GM23338 (cell line): ENCODE data around the gene BORCS8. TPM values are rescaled to one million over a fixed set of nuclear protein-coding genes. Genes with fewer than 3 reads are reported as not detected.

Source experiments
- ATAC-seq: fragments of 200-7000 bp; cut with Tn5 transposase; 3 replicates; pipeline ENCODE4 v1.9.1; 2020
- DNase-seq: peaks from one replicate; pipeline ENCODE4 v3.0.0-alpha.2; 2015; ENCODE audit warnings: low spot score
- H2AFZ ChIP-seq: fragments of 200-600 bp; sonication (generic); 2 replicates; pipeline ENCODE4 v1.8.0; 2016; ENCODE audit warnings: antibody characterized with exemption, mild to moderate bottlenecking, moderate library complexity
- H3F3A ChIP-seq: fragments of 200-600 bp; sonication (generic); replicated peaks from 2 replicates; pipeline ENCODE4 v1.8.0; 2017; ENCODE audit warnings: antibody characterized with exemption, mixed run types, low read depth
- H3K27ac ChIP-seq: fragments of 200-600 bp; sonication (generic); 2 replicates; pipeline ENCODE4 v1.6.1; 2016; ENCODE audit warnings: low read depth
- H3K27me3 ChIP-seq: fragments of 200-600 bp; sonication (generic); 2 replicates; pipeline ENCODE4 v1.8.0; 2016; ENCODE audit warnings: mild to moderate bottlenecking, mixed run types, moderate library complexity; ENCODE audit not compliant: insufficient read depth
- H3K36me3 ChIP-seq: fragments of 200-600 bp; sonication (generic); 2 replicates; pipeline ENCODE4 v1.8.0; 2016; ENCODE audit warnings: mild to moderate bottlenecking; ENCODE audit not compliant: insufficient read depth
- H3K4me1 ChIP-seq: fragments of 200-600 bp; sonication (generic); 2 replicates; pipeline ENCODE4 v1.8.0; 2016; ENCODE audit warnings: mild to moderate bottlenecking, moderate library complexity; ENCODE audit not compliant: insufficient read depth
- H3K4me2 ChIP-seq: fragments of 200-600 bp; sonication (generic); 2 replicates; pipeline ENCODE4 v1.7.1; 2017; ENCODE audit warnings: mixed run types
- H3K4me3 ChIP-seq: fragments of 200-600 bp; sonication (generic); 2 replicates; pipeline ENCODE4 v1.6.1; 2016; ENCODE audit warnings: mixed run types
- H3K79me2 ChIP-seq: fragments of 200-600 bp; sonication (generic); replicated peaks from 2 replicates; pipeline ENCODE4 v1.8.0; 2017; ENCODE audit warnings: mild to moderate bottlenecking; ENCODE audit not compliant: insufficient read depth
- H3K9me2 ChIP-seq: fragments of 200-600 bp; sonication (generic); 2 replicates; pipeline ENCODE4 v1.8.0; 2017; ENCODE audit not compliant: insufficient read depth
- H4K20me1 ChIP-seq: fragments of 200-600 bp; sonication (generic); replicated peaks from 2 replicates; pipeline ENCODE4 v1.8.0; 2017; ENCODE audit warnings: mild to moderate bottlenecking; ENCODE audit not compliant: insufficient read depth
- H3K27ac Mint-ChIP-seq: 2 replicates; pipeline ENCODE4 v1.8.0; 2020; ENCODE audit warnings: inconsistent platforms, mild to moderate bottlenecking, moderate library complexity, mixed read lengths
- H3K27me3 Mint-ChIP-seq: 3 replicates; pipeline ENCODE4 v1.8.0; 2022; ENCODE audit warnings: low read depth, mild to moderate bottlenecking, moderate library complexity, mixed read lengths, inconsistent platforms; ENCODE audit not compliant: insufficient read depth, poor library complexity
- H3K36me3 Mint-ChIP-seq: 3 replicates; pipeline ENCODE4 v1.8.0; 2021; ENCODE audit warnings: low read depth, mild to moderate bottlenecking, inconsistent platforms, moderate library complexity, mixed read lengths
- H3K4me1 Mint-ChIP-seq: 3 replicates; pipeline ENCODE4 v1.8.0; 2020; ENCODE audit warnings: mild to moderate bottlenecking, inconsistent platforms, mixed read lengths
- H3K4me3 Mint-ChIP-seq: 3 replicates; pipeline ENCODE4 v1.8.0; 2021; ENCODE audit warnings: moderate library complexity, mild to moderate bottlenecking, inconsistent platforms, mixed read lengths
- H3K9me3 Mint-ChIP-seq: 3 replicates; pipeline ENCODE4 v1.8.0; 2020; ENCODE audit warnings: moderate library complexity, mild to moderate bottlenecking, inconsistent platforms, mixed read lengths
- CREB1 ChIP-seq: fragments of 250-450 bp; sonication (Bioruptor Pico); IDR thresholded peaks from 2 replicates; pipeline ENCODE4 v1.5.0; 2020; ENCODE audit warnings: low read depth, mild to moderate bottlenecking, moderate library complexity
- ETS1 ChIP-seq: IDR thresholded peaks from 2 replicates; pipeline ENCODE4 v1.6.1; 2016; ENCODE audit warnings: antibody characterized with exemption
- EZH2 ChIP-seq: fragments of 200-600 bp; sonication (generic); IDR thresholded peaks from one replicate; pipeline ENCODE4 v1.8.0; 2017; ENCODE audit warnings: antibody characterized with exemption, mild to moderate bottlenecking, low read depth; ENCODE audit not compliant: unreplicated experiment
- EZH2phosphoT487 ChIP-seq: fragments of 200-600 bp; sonication (generic); IDR thresholded peaks from one replicate; pipeline ENCODE4 v1.8.1; 2018; ENCODE audit warnings: antibody characterized with exemption; ENCODE audit not compliant: unreplicated experiment
- JUNB ChIP-seq: IDR thresholded peaks from one replicate; pipeline ENCODE4 v1.6.1; 2016; ENCODE audit warnings: antibody characterized with exemption; ENCODE audit not compliant: unreplicated experiment
- POLR2AphosphoS5 ChIP-seq: IDR thresholded peaks from 2 replicates; pipeline ENCODE4 v1.6.1; 2016; ENCODE audit warnings: antibody characterized with exemption, low read depth
- REST ChIP-seq: IDR thresholded peaks from one replicate; pipeline ENCODE4 v1.6.1; 2018; ENCODE audit warnings: antibody characterized with exemption; ENCODE audit not compliant: unreplicated experiment
- STAT1 ChIP-seq: IDR thresholded peaks from one replicate; pipeline ENCODE4 v1.6.1; 2016; ENCODE audit warnings: antibody characterized with exemption; ENCODE audit not compliant: unreplicated experiment
- ZNF114 ChIP-seq: fragments of 250-450 bp; sonication (Bioruptor Pico); IDR thresholded peaks from 2 replicates; pipeline ENCODE4 v1.5.0; 2020; ENCODE audit warnings: mild to moderate bottlenecking, moderate library complexity
- ZNF331 ChIP-seq: fragments of 250-450 bp; sonication (Bioruptor Pico); IDR thresholded peaks from 2 replicates; pipeline ENCODE4 v1.5.0; 2020; ENCODE audit warnings: low read depth, mild to moderate bottlenecking, moderate library complexity
- polyA plus RNA-seq: library from polyadenylated mRNA; unstranded; fragments of >200 nt; fragmentation: Nextera tagmentation; extraction: Ambion mirVana; gene quantifications from 2 replicates; pipeline ENCODE4 v1.2.1, GENCODE V29; 2016
- total RNA-seq: library from RNA; depleted of rRNA; stranded (reverse); fragments of >200 nt; shearing (Covaris generic); gene quantifications from 2 replicates; pipeline ENCODE4 v1.2.3, GENCODE V29; 2014
- TF ChIP-seq, protein P1 (sequence below), 2 experiments: fragments of 200-600 bp in 1 of 2; sonication (generic) in 1 of 2; conservative IDR thresholded peaks; 2 replicates each; pipeline versions ENCODE4 v1.5.1 to v1.6.1; 2016 to 2017; ENCODE audit warnings: antibody characterized with exemption in 2 of 2, low read depth in 2 of 2, mild to moderate bottlenecking in 2 of 2, moderate library complexity in 1 of 2

The BORCS8 gene
- total and polyA plus RNA-seq, 2 experiments from 2014 or later = 15.1 to 18.8 TPM

DNA sequence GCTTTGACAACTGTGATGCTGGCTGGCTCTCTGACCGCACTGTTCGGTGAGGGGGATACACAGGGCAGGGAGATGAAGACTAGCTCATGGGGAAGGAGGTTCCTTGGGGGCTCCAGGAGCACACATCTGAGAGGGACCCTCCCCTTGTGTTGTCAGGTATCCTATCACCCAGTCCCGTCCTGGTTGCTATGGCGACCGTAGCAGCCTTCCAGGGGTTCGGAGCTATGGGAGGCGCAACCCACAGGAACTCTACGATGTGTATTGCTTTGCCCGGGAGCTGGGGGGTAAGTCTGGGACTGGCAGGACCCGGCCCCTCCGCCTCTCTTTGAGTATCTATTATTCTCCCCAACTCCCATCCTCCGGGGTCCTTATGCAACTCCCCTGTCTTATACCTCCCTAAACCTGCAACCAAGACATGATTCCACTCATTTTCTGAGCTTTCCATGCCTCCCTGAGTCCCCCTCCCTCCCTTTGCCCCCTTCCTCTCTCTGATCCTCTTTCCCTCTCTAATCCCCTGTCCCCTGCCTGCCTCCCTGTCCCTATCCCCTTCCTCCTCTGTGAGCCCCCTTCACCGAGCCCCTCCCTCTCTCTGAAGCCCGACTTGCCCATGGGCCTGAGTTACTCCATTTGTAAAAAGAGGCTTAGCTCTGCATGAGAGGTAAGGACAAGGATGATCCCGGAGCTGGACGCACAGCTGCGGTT lies 32.3 kb upstream of the BORCS8 start:
- H3K4me2 ChIP-seq = peak overlapping the region; percentile 88
- no peak for DNase-seq
- no peak; the same call in 2 of the 3 replicates for ATAC-seq
- no peaks in the 10 kb centered on the region for H4K20me1 ChIP-seq
- TF ChIP-seq ZNF331 (CRISPR knock-in tag) = no peak
- no peak for TF ChIP-seq JUNB
- TF ChIP-seq, protein P1, sequence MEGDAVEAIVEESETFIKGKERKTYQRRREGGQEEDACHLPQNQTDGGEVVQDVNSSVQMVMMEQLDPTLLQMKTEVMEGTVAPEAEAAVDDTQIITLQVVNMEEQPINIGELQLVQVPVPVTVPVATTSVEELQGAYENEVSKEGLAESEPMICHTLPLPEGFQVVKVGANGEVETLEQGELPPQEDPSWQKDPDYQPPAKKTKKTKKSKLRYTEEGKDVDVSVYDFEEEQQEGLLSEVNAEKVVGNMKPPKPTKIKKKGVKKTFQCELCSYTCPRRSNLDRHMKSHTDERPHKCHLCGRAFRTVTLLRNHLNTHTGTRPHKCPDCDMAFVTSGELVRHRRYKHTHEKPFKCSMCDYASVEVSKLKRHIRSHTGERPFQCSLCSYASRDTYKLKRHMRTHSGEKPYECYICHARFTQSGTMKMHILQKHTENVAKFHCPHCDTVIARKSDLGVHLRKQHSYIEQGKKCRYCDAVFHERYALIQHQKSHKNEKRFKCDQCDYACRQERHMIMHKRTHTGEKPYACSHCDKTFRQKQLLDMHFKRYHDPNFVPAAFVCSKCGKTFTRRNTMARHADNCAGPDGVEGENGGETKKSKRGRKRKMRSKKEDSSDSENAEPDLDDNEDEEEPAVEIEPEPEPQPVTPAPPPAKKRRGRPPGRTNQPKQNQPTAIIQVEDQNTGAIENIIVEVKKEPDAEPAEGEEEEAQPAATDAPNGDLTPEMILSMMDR (conservative IDR thresholded peaks at IDR 0.05; ENCODE audit: low read depth in 2 of 2) = no peak
- TF ChIP-seq ETS1 = no peak
- TF ChIP-seq EZH2 = no peak
- no peak for TF ChIP-seq STAT1
- no peak for TF ChIP-seq CREB1
- no peak for TF ChIP-seq REST
- TF ChIP-seq ZNF114 (CRISPR knock-in tag) = no peak
- TF ChIP-seq EZH2phosphoT487 = no peak
- no peak for TF ChIP-seq POLR2AphosphoS5
- no peaks in the 10 kb centered on the region for H3K79me2 ChIP-seq
- Mint-ChIP-seq H3K27me3 (peaks cover 25% of the 10 kb centered on the region), H3K4me3 (peak overlapping the region; percentile 64), H3K36me3 (no peaks in the 10 kb centered on the region), H3K9me3 (peaks cover 3% of the 10 kb centered on the region; the same call in 2 of the 3 replicates), H3K27ac (no peak overlapping the region), H3K4me1 (peaks cover 3% of the 10 kb centered on the region)
- H3K4me3 ChIP-seq = peak overlapping the region; percentile 58
- no peaks in the 10 kb centered on the region for H3K36me3 ChIP-seq
- H3F3A ChIP-seq = peaks cover 12% of the 10 kb centered on the region
- peak overlapping the region; percentile 95 for H2AFZ ChIP-seq
- peaks cover 15% of the 10 kb centered on the region for H3K27me3 ChIP-seq
- H3K27ac ChIP-seq = no peak overlapping the region
- H3K9me2 ChIP-seq = no peaks in the 10 kb centered on the region
- H3K4me1 ChIP-seq = peaks cover 5% of the 10 kb centered on the region; the same call in 1 of the 2 replicates
